ENCODE measurements around the gene PTCH1.

Gene PTCH1

DNA sequence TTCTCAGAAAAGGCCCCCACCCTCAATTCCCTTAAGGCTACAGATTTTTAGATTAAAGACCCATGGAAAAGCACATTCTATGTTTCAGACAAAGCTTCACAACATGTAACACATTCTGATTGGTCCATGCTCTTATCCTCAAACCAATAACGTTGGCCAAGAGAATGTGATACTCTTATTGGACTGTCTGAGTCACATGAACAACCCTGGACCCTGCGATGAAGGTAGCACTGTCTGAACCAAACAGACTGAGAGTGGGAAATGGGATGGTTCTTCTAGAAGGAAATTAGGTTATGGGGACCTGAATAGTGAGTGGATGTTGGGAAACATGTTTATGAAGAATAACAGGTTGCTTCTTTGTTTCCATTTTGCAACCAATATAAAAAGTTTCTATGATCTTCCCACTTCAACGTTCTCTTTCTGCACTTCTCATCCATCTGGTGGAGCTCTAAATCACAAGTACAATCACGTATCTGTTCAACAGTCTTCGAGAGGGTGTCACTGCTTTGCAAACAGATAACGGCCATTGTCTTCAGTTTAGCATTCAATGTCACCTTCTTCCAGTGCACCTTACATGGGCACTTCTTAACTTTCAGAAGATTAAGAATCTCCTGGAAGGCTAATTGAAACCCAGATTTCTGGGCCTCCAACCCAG lies 81.6 kb downstream of the PTCH1 start:
- no peak for DNase-seq

DNA sequence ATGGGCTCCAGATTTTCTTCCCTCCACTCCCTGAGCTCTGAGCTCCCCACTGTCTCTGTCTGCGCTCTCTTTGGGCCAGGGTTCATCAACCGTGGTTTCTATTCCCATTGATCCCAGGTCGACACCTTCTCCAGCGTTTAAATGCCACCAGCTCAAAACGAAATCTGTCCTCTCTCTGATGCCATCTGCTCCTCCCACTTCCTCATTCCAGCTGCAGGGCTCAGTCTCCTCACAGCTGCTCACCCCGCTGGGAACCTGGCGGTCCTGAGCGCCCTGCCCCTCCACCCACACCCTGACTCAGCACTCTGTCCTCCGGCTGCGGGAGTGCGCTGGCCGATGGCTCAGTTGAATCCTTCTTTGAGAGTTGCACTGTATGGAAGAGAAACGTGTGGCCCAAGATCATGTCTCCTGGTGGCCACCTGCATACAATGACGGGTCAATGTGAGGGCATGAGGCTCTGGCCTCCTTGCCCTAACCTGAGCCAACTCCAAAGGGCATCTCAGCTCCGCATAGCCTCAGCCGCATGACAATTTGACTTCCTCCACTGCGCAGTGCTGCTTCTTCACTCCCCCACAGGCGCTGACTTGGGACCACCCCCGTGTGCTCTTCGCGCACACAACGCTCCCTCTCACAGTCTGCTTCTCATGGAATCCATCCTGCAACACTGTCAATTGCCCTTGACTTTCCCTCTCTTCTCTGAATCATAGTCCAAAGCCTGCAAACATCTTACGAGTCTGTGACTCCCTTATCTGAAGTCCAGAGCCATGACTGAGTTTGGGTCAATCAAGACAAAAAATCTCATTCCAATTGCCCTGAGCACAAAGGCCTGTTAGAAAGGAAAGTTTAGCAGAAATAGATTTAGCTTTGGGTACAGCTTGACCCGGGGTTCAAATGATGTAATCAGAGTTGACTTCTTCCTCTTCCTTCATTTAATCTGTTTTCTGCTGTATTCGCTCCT lies 82.4 kb downstream of the PTCH1 start:
- DNase-seq, result no peak

DNA sequence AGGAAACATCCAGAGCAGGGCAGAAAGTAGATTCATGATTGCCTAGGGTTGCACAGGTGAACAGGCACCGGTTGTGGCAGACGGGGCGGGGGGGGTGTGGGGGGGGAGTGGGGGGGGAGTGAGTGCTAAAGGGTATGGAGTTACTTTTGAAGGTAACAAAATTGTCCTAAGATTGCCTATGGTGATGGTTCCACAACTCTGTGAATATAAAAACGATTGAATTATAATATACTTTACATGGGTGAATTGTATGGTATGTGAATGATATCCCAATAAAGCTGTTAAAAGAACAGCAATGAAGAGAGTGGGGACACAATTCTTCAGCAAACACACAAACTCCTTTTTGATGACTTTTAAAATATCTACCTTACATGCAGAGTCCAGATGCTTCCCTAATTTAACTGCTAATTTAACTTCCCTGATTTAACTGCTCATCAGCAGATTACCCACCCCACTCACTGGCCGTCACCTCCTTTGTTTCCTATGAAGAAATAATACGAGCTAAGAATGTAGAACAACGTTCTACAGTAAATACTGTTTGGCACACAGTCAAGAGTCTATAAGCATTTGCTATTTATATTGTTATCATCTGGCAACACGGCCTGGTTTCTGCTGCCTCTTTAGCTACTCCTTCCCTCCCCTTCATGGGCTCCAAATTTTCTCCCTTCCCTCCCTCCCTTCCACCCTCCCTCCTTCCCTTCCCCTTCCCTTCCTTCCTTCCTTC lies 83.5 kb downstream of the PTCH1 start:
- DNase-seq, result no peak

DNA sequence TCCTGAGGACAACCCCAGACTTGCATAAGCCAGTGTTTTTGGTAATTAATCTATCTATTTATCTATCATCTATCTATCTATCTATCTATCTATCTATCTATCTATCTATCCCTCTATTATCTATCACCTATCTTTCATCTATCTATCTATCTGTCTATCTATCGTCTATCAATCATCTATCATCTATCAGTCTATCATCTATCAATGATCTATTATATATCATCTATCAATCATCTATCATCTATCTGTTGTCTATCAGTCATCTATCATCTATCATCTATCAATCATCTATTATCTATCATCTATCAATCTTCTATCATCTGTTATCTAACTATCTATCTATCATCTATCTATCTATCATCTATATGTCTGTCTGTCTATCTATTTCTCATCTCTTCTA lies 85.5 kb downstream of the PTCH1 start:
- no peak for DNase-seq

DNA sequence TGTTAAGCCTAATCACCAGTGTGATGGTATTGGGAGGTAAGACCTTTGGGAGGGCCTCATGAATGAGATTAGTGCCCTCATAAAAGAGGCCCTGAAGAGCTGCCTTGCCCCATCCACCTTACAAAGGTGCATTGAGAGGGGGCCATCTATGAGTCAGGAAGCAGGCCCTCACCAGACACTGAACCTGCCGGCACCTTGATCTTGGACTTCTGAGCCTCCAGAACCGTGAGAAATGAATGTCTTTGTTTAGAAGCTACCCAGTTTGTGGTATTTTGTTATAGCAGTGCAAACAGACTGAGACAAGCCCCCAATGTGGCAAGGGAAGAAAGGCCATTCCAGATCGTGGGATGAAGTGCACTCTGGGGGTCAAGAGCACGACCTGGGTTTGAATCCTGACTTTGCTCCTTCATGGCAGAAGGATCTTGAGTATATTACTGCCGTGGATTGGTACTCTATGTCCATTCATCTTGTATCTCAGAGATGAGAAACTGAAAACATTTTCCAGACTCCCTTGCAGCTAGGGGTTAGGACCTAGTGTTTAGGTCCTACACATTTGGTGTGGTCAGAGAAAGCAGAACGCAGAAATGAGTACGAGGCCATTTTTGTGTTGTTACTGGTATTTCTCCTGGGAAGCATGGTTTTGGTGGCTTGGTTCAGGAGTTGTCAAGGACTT lies 86.7 kb downstream of the PTCH1 start:
- no peak for DNase-seq

DNA sequence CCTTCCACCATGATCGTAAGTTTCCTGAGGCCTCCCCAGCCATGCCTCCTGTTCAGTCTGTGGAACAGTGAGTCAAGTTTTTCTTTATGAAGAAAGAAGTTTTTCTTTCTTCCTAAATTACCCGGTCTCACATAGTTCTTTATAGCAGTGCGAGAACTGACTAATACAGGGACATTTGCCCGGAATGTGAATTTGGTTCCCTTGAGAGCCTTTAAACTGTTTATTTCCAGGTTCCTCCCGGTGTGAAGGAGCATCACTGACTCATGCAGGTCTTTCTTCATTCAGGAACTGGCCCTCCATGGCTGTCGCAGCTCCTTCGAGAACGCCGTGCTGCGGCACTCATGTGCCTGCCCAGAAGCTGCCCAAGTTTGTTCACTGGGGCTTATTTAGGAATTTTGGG lies 87.7 kb downstream of the PTCH1 start:
- no peak for DNase-seq

DNA sequence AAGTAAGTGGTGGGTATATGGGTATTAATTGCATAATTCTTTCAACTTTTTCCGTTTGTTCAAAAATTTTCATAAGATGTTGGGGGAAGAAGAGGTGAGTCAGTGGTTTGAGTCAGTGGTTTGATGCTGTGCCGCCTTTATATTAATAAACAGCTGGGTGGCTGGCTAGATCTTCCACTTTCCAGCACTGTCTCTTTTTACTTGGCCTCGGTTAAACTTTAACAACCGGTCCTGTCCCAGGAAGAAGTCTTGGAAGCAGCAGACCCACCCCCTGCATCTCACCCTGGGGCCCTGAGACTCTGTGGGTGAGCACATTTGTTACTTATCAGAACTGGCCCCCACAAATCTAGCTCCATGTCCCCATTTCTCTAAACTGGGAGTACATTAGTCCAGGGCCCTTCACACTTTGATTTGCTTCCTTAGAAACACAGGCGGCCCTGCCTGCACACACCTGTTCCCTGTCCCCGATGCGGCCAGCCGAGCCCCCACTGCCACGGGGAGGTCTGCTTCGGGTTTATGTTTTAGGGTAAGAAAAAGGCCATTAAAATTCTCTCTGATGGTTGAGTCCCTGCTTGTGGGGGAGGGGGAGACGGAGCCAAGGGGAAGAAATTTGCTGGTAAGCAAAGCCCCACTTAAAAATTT lies 90.7 kb downstream of the PTCH1 start:
- DNase-seq, result no peak

DNA sequence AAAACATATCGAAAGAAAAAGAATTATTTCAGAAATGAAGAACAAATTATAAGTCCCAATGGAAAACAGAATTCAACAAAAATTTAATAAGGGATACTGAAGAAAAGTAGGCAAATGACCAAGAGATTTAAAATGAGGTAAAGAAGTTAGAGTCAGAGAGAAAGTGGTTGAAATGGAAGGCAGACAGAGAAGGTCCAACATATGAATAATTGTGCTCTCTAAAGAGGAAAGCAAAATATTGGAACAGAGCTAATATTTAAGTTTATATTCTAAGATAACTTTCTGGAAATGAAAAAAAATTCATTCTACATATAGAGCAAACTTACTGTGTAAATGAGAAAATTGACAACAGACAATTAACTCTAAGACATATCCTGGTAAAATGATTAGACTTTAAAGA lies 94.1 kb downstream of the PTCH1 start:
- no peak for DNase-seq

DNA sequence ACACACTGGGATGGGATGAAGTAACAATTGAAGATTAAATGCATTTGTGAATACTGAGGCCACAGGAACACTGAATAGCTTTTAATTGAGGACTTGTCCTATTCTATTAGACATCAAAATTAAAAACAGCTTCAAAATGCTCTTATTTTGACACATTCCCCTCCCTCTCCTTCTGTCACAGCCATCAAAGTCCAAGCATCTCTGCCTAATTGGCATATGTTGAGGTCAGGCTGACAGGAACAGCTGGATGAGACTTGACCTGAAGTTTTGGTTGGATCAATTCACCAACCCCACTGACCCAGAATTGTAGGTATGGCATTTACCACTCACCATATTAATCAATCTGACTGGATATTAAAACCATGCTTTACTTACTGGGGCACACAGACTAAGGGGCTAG lies 96.3 kb downstream of the PTCH1 start:
- no peak for DNase-seq

DNA sequence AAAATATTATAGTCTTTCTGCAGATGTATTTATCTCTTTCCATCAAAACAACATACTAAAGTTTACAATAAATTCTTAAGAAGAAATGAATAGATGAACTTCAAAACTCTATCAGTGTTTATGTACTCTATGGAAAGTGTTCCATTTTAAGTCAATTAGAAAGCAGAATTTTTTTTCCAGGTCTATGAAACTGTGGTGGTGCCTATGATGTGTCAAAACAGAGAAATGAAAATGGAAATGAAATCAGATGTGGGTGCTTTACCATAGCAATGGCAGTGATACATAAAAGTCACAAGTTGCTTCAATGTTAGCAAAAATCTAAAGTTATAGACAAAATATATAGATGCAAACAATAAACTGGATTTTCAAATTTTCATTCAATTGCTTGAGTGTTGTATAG lies 97.3 kb downstream of the PTCH1 start:
- no peak for DNase-seq

DNA sequence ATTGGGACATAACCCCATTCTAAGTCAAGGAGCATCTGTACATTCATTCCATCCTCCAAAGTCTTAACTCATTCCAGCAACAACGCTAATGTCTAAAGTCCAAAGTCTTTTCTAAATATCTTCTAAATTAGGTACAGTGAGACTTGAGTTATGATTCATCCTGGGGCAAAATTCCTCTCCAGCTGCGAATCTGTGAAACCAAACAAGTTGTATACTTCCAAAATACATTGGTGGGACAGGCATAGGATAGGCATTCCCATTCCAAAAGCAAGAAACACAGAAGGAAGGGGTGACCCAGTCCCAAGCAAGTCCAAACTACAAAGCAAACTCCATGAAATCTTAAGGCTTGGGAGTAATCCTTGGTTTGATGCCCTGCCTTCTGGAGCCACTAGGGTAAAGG lies 101.6 kb downstream of the PTCH1 start:
- DNase-seq, result no peak

DNA sequence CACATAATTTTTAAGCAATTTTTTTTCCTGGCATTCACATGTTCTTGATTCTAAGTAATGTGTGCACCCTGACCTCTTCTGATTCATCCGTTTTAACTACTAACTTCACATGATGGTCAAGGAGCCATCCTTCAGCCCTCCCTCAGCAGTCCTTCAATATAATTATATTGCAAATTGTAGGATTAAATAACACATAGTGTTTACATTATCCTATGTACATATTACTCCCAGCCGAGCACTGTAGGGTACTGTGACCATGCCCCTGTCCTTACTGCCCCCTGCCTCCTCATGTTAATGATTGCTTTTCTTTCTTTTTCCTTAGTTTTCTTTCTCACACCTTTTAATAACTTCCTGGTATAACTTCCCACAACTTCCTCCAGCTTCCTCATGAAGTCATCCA lies 103.0 kb downstream of the PTCH1 start:
- DNase-seq, result no peak

DNA sequence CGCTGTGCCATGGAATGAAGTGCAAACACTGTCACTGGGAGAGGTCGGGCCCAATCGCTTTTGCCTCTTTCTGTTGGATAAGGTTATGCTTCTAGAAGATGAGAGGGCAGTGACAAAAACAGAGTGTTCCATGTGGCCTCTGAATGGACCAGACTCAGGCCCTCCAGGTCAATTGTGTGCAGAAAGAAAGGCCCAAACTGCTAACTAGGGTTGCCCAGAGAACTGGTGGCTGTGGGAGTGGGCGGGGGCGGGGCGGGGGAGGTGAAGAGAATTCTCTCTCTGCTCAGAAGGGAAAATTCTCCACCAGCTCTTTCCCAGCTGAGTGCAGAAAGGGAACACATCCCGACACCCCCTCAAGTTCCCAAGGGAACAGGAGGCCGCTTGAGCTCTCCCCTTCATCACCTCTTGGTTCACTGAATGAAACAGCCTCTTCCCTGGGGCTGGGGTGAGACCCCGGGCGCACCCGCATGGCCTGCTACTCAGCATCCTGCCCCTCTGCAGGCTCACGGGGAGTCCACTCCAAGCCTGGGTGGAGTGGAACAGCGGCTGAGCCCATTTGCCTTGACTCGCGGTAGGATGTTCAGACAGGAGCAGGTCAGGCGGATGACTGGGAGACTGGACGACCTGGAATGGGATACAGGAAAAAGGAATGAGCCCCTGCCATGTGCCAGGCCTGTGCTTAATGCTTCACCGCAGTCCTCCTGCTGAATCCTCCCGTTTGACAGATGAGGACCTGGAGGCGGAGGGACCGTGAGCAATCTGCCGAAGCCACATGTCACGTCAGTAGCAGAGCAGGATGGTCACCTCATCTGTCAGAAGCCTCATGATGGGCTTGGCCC lies 105.5 kb downstream of the PTCH1 start:
- DNase-seq, result no peak

DNA sequence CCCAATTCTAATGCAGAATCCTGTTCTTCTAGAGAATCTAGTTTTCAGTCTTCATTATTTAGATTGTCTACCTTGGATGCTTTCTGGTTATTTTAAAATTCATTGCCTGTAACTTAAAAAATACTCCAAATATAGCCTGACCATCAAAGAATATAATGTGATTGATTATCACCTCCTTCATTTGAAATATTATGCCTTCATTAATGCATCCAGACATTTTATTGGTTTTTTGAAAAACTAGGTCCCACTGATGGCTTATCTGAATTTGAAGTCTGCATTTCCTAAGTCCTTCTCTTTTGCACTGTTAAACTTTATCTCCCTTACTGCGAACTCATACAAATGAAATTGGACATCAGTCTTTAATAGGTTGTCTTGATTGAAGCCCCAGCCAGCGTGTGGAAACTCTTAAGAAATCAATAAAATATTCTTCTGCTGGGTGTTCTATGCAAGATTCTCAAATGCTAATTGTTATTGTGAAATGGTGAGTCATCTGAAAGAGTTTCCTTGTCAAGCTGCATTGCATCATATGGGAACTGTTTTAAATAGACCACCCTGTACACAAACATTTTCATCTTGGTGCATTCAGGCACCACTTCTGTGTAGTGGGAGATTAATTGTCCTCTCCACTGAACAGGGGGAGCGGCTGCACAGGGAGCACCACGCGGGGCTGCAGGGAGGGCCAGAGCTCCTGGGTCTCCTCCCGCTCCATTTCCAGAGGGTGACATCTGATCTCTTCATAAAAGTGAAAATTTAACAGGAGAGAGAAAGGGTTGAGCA lies 106.9 kb downstream of the PTCH1 start:
- no peak for DNase-seq

DNA sequence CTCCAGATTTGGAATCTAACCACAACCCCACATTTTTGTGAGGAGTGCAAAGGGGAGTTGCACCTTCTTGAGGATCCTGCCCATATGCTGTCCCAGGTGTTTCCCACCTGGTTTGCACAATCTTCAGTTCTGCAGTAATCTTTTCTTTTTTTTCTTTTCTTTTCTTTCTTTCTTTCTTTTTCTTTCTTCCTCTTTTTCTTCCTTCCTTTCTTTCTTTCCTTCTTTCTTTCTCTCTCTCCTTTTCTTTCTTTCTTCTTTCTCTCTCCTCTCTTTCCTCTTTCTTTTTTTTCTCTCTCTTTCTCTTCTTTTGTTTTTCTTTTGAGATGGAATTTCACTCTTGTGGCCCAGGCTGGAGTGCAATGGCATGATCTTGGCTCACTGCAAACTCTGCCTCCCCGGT lies 109.2 kb downstream of the PTCH1 start:
- DNase-seq, result no peak

DNA sequence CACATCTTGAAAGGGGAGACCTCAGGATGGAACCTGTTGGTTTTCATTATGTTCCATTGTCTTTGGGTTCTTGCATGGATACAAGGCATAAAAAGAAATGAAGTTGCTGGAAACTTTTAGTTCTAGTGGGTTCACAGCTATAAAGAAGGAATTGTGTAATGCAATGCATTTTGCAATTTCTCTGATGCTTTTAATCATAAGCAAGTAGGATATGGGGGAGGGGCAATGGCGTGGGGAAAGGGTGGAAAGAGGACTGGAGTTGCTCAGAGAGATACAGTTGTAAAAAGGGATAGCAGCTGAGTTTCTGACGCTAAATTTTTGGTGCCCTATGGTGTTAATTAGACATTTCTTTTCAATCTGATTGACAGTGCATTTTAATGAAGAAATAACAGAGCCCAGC lies 110.7 kb downstream of the PTCH1 start:
- no peak for DNase-seq

DNA sequence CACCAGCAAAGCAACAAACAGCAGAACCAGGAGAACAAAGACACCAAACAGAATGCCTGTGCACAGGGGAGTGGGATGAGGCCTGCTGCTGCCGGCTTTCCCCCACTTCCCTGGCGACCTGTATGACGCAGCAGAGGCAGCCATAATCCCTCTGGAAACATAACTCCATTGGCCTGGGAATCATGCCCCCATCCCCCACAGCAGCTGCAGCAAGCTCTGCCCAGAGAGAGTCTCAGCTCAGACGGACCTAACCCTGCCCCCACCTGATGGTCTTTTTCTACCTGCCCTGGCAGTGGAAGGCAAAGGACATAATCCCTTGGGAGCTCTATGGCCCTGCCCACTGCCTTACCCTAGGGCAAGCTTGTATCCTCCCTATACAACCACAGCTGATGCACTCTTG lies 117.5 kb downstream of the PTCH1 start:
- no peak for DNase-seq
